Effector CD4-positive, alpha-beta T cell (primary cell): ENCODE results near the gene ROBO1.
"Not testable (repeated sequence)": the region's sequence is repeated elsewhere in the genome, so short reads cannot be mapped to it uniquely, and the experiment has no call there.

Source experiments
- DNase-seq: peaks from one replicate; pipeline ENCODE4 v3.0.0-alpha.2; 2020

Gene ROBO1

DNA sequence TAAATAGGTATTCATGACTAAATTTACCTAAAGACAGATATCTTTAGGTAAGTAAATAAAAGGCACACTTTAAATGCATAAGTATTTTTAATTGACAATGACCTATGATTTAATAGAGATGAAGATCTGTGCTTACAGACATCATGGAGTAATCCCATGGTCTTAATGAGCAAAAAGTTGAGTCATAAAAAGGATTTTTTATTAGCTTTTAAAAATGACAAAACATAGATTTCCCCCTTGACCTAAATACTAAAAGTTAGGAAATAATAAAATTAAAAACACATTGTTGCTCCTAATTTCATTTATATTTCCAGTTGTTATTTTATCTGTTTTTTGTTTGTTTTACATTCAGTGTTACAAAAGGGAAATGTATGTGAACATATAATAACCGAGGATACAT is 1005.7 kb downstream of the ROBO1 start:
- DNase-seq, result no peak

DNA sequence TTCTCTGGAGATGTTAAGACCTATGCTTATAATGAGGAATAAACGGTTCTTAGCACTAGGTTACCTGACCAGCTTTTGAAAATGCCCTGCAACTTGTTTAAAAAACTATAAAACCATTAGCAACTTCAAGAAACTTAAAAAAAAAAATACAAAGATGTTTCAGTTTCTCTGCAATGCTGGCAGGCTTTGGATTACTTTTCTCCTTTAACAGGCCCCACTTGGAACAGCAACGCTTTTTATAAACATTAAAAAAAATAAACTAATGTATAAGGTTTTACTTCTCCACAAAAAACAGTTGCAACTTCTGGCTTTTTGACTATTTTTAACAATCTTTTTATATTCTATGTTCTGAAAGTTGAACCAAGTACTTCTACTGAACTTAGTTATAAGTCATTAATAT is 1006.7 kb downstream of the ROBO1 start:
- no peak for DNase-seq

DNA sequence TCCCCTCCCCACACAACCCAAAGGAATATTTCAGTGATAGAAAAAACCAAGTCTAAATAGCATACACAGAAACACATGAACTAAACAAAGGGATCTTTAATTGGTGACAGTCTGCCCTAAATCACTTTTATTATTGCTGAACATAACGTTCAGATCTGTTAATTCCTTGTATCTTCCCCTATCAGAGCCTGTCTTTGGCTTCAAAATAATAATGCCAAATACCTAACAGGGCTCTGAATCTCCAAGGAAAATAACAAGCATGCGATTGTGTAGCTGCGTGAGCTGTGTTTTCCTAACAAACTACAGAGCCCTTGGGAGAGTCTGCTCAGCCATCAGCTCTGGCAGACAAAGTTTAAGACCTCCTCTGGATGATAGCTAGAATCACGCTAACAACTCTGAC is 1010.1 kb downstream of the ROBO1 start:
- no peak for DNase-seq

DNA sequence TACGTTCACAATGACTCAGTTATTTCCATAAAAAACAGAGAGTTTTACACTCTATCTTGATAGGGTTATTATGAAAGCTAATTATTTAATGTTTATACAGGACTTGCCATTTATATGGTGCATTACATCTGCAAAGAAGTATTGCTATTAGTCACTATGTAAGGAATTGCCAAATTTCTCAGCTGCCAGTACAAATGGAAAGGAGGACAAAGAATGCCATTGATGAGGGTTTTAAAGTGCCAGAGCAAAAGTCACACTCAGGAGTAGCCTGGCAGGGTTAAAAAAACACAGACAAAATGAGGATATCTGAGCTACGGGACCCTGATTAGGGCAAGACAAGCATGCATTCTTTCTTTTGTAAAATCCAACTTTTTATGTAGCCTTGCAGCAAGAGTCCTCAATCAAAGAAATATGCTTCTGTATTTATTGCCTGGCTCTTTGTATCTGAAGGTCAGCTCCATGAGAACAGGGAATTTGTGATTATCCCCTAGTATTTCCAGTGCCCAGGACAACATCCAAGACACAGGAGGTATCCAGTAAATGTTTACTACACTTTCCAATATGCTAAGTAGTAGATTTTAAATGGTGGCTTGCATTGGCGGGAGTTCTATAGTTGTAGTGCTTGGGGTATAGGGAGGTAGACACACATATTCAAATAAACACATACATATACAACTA is 1013.6 kb downstream of the ROBO1 start:
- DNase-seq, result no peak

DNA sequence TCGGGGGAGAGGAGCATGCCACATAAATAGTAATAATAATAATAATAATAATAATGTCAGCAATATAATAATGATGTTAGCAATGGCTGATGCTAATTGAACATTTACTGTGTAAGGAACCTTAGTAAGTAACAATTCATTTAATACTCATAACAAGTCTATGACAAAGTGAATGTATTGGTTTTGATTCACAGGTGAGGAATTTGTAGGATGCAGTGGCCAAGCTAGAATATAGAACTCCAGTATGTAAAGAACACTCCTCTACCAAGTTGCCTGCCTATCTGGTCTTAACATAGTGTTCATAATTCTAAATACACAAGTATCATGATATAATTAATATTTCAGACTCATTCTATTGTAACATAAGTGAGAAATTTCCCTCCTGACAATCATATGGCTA is 1016.5 kb downstream of the ROBO1 start:
- no peak for DNase-seq

DNA sequence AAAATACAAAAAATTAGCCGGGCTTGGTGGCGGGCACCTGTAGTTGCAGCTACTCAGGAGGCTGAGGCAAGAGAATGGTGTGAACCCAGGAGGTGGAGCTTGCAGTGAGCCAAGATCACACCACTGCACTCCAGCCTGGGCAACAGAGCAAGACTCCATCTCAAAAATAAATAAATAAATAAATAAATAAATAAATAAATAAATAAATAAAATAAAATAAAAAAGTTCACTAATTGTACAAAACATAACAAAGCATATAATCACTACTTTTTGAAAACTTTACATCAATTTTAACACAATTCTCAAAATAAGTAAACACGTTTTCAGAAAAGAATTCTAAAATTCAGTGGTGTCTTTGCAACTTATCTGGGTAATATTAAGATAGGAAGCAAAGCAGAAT is 1017.5 kb downstream of the ROBO1 start:
- not testable (repeated sequence) for DNase-seq

DNA sequence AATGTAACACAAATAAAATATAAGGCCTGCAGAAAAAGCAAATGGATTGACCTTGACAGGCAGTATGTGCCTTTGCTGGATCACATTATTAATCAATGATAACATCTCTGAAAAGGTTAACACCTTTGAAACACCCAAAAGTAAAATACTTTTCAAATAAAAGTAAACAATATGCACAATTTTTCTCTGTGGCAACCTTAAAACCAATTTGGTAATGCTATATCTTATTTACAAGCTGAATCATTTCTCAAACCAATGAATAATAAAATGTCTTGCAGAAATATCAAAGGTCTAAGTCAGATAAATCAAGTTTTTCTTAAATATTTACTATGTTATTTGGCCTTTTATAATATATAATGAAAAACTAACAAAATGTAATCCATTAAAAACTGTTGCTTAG is 1018.7 kb downstream of the ROBO1 start:
- no peak for DNase-seq

DNA sequence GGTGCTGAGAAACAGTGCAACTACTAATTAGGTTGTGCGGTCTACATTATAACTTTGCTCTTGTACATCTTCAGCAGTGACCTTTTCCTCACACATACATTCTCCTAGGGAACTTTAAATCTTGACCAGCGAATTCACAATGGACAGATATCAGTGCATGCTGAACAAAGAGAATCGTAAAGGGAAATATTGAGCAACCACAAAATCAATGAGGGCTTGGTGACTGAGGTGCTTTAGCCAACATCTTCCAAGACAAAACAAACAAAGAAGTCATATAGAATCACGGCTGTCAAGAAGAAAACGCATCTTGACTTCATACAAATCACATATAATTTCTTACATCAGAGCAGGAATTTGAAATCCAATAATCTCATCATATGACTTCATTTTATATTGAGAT is 1022.0 kb downstream of the ROBO1 start:
- DNase-seq, result no peak

DNA sequence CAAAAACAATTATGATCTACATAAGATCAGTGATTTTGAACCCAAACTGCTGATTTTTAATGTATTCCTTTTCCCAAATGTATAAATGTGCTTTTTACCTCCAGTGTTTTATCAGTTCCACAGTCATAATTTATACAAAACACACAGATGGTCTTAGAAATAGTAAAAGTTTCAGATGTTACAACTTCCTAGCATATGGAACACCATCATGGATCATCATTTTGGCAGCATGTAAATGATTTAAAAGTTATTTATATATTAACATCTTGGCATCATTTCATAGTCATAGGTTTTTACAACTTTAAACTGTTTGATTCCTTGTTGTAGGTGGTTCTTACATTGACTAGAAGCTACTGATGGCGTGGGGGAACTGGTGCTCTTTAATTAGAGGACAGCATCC is 1025.3 kb downstream of the ROBO1 start:
- no peak for DNase-seq

DNA sequence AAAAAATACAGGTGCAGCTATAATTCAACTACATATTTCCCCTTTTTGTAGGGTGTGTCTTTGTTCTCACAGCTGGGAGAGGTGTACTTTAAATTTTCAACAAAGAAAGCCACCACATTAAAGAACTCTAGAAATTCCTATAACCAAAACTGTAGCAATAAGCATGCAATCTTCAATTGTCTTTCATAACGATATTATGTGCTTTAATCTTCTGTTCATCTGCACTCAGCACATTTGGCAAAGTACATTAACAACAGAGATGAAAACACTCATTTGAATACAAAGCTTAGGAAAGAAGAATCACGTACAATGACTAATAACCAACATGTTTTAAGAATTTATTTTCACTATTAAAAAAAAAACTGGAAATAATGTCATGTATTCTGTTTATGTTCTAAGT is 1025.8 kb downstream of the ROBO1 start:
- no peak for DNase-seq

DNA sequence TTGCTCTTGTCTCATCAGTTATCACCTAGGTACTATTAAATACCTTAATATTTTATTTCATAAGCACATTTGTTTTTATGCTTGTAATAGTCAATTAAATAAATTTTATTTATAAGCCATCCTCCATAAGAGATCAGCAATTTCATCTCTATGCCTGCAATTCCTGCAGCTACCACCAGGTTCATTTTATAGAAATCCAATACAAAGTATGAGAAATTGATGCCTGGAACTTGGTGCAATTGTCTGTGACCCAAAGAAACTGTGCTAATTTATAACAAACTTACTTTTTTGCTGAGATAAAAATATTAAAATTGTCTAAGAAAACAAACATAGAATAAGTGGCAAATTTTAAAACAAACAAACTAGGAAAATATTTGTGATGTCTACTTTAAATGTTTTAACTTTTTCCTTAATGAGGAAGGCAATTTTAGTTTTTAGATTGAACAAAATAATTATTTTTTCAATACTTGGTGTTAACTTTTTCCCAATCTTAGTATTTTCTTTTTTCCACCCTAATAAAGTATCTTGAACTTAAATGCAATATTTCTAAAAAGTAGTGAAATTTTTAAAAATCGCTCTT is 1026.6 kb downstream of the ROBO1 start:
- DNase-seq, result no peak

DNA sequence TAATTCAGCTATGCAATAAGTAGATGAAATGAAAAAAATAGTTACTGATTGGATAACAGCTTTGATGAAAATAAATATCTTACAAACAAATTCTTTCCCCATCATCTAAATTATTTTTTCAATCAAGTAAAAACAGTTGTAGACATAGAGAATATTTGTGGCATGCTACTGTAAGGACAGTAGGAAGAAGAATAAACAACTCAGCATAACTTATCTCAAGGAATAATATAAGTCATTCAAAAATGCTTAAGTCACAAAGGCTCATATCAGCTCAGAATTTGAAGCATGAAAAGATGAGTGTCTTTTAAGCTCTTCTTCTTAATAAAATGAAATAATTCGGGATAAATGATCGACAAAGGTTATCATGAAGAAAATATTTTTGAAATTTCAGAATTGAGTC is 1029.0 kb downstream of the ROBO1 start:
- DNase-seq, result no peak

DNA sequence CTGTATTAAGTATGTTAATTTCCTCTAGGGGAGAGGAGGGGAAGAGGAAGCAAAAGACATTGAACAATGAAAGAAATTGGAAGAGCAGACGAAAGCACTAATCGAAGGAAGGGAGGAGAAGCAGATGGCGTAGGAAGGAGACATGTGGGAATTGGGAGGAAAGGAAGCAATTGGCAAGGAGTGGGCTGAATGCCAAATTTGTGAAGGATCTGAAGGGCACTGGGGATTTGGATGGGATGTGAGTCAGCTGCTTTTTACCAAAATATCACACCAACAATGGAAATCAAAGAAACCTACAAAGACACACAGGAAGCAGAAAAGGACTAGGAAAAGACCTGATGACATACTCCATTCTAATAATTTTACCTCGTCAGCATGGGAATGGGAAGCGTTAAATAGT is 1029.8 kb downstream of the ROBO1 start:
- DNase-seq, result no peak

DNA sequence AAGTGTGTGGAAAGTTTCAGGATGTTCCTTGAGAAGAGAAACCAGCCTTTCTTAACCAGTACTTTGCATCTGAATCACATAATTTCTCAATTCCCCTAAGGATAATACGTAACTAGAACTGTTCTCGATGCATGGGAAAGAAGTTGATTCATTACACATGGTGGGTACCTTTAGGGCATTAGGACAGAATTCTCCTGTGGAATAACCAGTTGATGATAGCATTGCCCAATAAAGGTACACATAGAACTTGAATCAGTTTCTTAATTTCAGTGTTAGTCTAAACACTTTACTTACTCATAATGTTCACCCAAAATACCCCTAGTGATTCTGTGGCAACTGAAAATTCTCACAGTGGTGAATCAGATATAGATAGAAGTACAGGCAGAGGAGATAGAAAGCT is 1030.9 kb downstream of the ROBO1 start:
- no peak for DNase-seq

DNA sequence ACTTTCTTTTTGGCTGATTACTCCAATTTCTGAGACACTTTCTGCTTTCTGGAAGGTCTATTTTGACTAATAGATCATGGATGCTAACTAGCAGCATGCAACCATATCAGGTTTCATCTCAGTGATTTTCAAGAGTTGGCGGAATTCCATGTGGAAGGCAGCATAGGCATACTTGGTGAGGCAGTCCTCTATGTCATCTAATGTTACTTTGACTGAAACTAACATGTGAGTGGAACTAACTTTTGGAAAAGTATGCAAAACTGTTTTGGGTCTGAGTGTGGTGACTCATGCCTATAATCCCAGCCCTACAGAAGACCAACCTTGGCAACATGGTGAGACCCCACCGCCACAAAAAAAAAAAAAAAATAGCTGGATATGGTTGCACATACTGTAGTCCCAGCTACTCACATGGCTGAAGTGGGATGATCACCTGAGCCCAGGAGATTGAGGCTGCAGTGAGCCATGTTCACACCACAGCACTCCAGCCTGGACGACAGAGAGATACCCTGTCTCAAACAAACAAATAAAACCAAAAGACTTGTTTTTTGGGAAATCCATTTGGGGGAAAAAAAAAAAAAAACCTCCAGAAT is 1033.7 kb downstream of the ROBO1 start:
- DNase-seq, result no peak

DNA sequence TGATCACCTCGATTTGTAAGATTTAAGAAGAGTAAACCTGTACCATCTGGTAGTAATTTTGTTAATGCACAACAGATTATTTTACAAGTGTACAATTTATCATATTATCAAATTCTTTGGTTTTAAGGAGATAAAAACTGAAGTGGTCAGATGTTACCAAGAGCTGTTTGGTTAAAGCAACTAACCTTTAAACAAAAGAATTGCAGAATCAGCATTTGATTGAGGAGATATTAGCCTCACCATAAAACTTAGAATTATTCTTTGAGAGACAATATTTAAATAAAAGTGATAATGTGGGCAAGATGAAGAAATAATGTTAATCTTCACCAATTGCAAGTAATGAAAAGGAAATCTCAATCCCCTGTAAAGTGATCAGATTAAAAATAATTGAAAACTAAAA is 1034.9 kb downstream of the ROBO1 start:
- no peak for DNase-seq

DNA sequence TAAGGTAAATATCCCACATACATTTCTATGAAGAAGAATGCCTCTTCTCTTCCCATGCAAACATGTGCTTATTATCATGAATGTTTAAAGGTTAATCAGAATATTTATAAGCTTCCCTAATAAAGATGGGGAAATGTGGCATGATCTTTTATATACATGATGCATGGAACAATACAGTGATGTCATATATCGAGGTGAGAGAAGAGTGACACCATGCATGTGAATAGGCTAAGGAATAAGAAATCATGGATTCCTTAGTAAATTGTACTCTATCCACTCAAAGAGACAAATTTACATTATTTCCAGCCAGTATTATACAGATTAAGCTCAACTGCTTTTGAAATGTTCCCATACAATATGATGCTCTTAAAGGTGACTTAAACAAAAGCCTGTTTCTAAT is 1035.3 kb downstream of the ROBO1 start:
- no peak for DNase-seq

DNA sequence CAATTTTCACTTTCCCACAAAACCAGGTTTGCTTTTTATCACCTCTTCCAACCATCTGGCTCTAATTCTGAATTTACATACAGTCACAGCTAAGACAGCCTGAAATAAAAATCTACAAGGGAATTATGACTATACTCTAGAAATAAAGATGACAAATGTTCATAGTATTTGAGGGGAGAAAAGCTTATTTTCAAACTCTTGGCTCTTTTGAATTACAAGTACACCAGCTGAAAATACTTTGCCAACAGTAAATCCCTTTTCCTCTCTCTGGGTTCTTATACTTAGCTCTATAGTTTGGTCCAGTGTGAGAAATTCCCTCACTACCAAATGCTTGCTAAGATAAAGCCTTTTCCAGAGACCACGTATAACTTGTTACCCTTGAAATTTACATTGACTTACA is 1037.9 kb downstream of the ROBO1 start:
- no peak for DNase-seq

DNA sequence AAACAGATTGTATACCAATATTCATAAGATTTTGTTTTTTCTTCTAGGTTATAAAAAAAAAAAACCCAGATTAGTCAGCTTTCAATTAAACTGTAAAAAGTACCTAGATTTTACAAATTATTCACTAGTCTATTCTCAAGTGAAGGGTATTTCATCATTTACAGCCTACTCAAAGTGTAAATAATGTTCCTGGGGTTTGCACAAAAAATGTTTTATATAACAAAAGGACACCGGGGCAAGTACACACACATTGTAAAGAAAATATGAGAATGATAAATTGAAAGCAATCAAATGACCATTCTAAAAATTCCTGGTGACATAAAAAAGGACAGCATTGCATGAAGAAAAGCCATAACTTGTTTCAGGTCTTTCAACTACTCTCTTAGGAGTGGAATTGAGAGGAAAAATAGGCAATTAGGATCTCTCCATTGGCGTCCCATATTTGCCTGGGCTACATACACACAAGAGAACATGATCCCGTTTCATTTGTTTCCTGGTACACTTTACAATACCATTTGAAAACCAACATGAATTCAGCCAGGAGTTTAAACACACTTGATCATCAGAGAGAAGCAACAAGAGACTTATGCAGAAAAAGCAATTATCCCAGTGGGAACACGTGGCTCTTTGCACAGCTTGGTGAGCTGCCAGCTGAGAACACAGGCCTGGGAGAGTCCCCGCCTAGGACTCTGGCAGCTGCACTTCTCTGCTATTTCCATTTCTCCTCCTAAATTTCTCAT is 1039.2 kb downstream of the ROBO1 start:
- no peak for DNase-seq

DNA sequence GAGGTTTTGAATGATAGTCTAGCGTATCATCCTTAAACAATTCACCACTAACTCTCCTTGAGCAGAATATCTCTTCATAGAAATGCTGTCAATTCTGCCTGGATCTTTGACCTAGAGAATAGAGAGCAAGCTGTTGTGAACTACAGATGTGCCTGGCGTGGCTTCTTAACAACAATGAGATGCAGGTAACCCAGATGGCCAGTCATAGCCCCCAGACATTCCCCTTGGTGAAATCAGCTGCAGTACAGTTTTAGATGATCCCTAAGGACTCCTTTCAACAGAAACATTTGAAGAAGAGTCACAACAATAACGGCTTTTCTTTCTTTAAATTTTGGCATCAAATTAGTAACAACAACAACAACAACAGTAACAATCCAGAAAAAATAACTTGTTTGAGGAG is 1041.3 kb downstream of the ROBO1 start:
- no peak for DNase-seq

DNA sequence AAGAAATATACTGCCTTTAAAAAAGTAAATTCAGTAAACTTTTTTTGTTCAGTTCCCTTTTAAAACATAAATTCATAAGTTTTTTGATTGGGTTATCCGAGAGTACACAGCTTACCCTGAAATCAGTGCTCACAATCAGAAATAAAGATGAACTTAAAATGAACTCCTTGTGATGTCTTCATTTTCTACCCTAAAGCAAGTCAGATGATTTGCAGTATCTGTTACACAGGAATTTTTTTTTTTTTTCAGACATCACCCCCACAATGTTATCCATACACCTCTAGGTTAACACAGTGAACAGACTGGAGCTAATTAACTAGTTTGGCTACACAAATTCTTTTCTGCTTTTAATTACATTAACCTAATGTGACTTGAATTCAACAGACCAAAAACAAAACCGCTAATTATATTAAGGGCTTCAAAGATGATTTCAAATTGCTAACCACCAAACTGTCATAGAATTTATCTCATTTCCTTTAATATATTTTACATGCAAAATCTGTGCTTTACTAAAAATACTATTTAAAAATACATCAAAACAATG is 1042.0 kb downstream of the ROBO1 start:
- DNase-seq, result no peak

DNA sequence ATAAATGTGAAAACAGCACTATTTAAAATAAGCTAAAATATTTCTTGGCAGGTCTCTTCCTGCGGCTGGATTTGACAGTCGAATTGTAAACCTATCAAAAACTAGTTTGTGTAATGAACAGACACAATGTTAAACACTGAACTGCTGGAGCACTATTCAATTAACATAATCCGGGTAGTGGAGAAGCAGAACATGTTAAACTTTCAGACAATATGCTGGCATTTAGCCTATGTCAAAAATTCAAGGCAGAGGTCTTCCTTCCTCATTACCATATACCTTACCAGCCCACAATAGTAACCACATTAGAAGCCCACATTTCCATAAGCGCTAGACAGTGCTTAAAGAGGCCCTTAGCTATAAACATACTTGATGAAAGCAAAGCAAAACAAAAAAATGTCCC is 1042.9 kb downstream of the ROBO1 start:
- no peak for DNase-seq

DNA sequence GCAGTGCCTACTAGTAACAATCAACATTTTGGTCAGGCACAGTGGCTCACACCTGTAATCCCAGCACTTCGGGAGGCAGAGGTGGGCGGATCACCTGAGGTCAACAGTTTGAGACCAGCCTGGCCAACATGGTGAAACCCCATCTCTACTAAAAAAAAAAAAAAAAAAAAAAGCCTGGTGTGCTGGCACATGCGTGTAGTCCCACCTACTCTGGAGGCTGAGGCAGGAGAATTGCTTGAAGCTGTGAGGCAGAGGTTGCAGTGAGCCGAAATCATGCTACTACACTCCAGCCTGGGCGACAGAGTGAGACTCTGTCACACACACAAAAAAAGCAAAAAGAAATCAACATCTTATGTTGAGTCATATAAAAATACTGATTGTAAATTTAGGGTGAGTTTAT is 1043.4 kb downstream of the ROBO1 start:
- not testable (repeated sequence) for DNase-seq
